GM21717 (cell line): Measurements from ENCODE around the gene C2orf49.

Source experiments
- ATAC-seq: cut with Tn5 transposase; IDR thresholded peaks from one replicate; pipeline ENCODE4 v1.9.1; 2021; ENCODE audit warnings: mild to moderate bottlenecking, moderate library complexity; ENCODE audit not compliant: unreplicated experiment

The C2orf49 gene

DNA sequence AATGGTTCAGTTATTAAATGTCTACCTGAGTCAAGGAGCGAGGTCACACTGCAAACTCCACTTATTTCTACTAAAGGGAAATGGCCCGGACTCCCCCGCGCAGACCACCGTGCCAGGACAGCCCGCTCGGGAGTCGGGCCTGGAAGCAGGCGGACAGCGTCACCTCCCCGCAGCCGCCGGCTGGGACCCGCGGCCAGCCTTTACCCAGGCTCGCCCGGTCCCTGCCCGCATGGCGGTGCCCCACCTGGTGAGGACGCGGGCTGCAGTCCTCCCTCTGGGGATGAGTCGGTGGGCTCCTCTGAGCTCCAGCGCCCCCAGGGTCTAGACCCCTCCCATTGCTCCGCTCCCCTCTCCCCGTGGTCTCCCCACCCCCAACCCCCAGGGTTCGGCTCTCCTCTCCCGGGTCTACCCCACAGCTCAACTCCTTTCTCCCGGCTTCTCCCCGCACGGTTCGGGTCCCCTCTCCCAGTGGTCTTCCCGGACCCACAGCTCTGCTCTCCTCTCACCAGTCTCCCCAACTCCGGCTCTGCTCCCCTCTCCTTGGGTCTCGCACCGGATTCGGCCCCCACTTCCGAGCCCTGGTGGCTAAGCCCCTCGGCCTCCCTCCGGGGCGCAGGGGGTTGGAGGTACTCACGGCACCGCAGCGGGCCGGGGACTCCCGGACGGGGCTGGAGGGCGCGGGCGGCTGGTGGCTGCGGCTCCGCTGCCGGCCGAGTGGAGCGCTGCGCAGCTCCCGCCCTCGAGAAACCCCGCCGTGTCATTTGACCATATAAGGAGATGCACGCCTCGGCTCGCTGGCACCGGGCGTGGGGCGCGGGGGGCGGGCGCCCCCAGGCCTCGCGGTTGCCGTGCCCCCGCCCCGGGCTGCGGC lies 61.2 kb downstream of the C2orf49 start, which contains the start of gene FHL2:
Gene FHL2, minus strand, starts transcription at position 716 of the 871 bp plus-strand sequence. CDS start 12,535 bp downstream, outside the sequence.
- ATAC-seq: peak; percentile 95
